ENCODE data around the gene CADM2.
"Not testable (repeated sequence)": the region's sequence is repeated elsewhere in the genome, so short reads cannot be mapped to it uniquely, and the experiment has no call there.

The CADM2 gene

DNA sequence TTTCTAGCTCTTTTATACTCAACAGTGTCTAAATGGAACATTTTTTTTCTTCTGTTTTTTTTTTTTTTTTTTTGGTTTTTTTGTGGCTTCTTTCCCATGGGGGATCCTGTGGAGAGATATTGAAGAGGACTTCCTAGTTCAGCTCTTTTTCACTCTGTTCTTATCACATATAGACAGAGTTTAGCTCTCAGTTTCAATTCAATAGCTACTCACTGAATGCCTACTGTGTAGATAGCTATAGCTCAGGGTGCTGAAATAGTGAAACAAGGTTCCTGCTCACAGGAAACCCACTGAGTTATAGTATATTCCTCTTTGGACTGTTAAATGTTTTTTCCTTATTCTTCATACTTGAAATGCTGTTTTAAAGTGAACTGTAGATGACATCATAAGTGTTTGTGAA, 918.8 kb downstream of the CADM2 start:
- in situ Hi-C loops (cut with MboI; ENCODE audit: low sequenced_read_pairs): no loop called here

DNA sequence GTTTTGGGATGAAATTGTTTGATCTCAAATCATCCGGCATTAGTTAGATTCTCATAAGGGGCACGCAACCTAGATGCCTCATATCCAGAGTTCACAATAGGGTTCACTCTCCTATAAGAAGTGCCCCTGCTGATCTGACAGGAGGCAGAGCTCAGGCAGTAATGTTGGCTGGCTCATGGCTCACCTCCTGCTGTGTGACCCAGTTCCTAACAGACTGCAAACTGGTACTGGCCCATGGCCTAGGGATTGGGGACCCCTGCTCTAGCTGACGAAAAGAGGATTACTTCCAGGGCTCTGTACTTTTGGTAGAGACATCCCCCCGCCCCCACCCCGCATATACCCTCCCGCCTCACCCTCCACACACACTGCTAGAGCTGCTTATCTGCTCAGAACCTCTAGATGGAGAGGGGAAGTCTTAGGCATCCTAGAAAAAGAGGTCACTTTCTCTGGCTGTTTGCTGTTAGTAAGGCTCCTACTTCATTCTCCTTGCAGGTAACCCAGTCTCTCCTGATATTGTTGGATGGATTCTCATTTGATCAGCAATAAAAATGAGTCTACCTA, 923.1 kb downstream of the CADM2 start:
- in situ Hi-C loops (cut with MboI; ENCODE audit: low sequenced_read_pairs): no loop called here

- in situ Hi-C loops (cut with MboI; ENCODE audit: low sequenced_read_pairs): no loop called here
Measured at GRCh38 chr3:85890043-85890555, 931.3 kb downstream of the CADM2 start.

DNA sequence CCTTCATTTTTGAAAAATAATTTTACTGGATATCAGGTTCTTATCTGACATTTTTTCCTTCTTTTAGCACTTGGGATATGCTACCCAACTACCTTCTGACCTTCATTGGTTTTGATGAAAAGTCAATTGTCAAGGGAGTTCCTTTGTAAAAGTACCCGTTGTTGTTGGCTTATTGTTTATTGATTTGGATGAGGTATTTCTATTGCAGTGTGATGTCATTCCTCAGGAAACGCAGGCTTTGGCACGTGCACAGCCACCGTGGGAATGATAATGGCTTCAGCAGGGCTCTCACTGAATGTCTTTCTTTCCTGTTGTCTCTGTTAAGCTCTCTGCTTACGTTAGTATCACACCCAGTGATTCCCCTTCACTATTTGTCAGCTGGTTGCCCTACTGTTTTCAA, 944.6 kb downstream of the CADM2 start:
- in situ Hi-C loops (cut with MboI; ENCODE audit: low sequenced_read_pairs): no loop called here

DNA sequence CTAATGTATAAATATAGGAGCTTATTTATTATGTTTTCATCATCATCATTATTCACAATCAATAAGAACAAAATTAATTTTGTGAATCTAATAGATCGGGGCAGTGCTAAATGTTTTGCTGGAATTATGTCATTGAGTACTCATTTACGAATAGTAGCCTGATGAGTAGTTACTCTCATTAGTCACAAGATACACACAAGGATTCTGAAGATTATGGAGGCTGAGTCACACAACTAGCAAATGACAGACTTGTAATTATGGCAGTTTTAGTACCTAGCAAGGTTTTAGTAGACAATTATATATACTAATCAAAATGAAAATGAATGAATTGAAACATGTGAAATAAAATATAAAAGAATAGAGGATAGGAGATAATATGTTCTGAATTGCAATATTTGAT, 954.2 kb downstream of the CADM2 start:
- in situ Hi-C loops (cut with MboI; ENCODE audit: low sequenced_read_pairs): no loop called here

DNA sequence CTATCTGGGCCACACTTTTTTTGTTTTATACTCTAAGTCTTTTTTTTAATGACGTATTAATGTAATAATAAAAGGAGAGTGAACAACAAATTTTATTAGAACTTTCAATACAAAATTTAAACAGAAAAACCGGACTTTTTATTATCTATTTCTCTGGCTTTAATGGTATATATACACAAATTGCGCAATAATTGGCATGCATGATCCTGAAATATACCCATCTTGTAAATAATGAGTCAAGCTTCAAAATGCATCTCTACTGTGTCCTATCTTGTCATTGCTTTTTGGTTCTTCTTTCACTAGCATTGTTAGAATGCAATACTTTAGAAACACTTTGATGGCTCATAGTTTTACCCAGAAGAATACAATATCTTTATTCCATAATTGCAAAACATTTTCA, 963.6 kb downstream of the CADM2 start:
- in situ Hi-C loops (cut with MboI; ENCODE audit: low sequenced_read_pairs): no loop called here

DNA sequence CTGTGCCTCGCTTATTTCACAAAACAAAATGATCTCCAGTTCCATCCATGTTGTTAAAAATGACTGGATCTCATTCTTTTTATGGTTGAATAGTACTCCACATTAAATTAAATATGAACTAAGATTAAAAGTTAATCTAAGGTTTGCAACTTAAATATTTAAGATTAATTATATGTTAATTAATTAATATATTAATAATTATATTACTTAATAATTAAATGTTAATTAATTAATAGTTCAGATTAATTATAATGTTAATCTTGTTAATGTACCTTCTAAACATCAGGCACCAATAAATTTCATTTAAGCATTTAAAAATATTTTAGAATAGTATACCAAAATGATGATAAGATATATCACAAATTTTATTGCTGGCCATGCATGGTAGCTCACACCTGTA, 971.9 kb downstream of the CADM2 start:
- in situ Hi-C loops (cut with MboI; ENCODE audit: low sequenced_read_pairs): no loop called here

GRCh38 chr3:85933326-85933725, 974.5 kb downstream of the CADM2 start:
- in situ Hi-C loops (cut with MboI; ENCODE audit: low sequenced_read_pairs): no loop called here

DNA sequence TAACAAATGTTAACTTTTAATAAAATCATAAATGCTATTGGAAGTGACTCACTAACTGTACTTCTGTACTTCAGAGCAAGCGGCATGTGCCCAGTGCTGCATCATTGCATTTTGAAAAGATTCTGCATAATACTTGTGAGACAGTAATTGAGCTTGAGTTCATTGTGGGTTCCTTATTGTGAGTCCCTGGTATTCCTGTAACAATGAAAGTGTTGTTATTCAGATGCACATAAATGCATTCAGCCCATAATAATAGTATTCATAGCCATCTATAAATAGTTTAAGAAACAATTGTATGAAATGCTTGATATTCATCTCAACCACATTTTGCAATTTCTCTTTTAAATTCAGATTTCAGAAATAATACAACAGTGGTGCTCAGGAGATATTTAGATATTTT, 976.4 kb downstream of the CADM2 start:
- in situ Hi-C loops (cut with MboI; ENCODE audit: low sequenced_read_pairs): no loop called here

DNA sequence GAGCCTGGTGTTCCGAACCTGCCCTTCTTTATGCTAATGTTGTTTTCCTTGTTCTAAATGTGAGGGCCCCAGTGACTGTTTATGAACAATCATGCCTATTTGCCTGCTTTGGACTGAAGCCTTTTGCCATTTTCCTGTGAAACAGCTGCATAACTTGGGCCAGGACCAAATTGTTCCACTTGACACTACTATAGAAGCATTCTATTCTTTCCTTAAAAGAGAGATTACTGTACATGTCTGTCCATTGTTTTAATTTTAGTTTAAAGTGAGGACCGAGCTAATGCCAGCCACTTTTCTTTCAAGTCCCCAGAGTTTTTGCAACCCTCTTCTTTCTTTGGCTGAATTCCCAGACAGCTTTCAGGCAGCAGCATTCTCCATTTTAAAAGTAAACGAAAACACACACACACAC, 980.3 kb downstream of the CADM2 start:
- in situ Hi-C loops (cut with MboI; ENCODE audit: low sequenced_read_pairs): no loop called here

DNA sequence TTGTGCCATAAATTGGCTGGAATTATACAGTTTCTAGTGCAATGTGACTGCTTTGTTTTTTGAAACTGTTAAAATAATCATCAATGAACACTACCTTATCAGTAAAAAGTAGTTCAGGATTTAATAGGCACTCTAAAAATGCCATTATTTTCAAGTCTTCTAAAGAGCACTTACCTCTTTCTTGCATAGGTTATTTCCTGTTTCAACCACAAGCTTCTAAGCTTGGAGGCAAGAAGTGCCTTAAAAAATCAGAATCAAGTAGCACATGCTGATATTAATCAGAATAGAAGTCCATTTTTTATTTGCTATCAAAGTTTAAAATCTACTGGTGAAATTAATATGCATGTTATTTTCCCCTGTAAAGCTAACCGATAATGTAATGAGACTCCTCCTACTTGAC, 991.6 kb downstream of the CADM2 start:
- in situ Hi-C loops (cut with MboI; ENCODE audit: low sequenced_read_pairs): no loop called here

DNA sequence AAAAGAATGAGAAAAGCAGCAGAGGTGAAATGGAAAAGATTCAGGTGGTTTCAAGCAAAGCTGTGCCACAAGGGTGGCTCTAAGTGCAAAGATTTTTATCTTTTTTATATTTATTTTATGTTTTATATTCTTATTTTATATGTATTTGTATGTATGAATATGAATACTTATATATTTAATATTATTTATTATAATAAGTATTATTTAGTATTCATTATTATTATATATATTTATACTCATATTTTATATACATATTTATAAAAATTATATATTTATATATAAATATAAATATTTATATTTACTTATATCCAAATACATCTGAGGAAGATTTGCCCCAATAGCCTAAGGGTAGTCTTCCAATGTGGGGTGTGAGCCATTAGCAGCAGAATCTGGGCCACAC, 1002.0 kb downstream of the CADM2 start:
- in situ Hi-C loops (cut with MboI; ENCODE audit: low sequenced_read_pairs): no loop called here

GRCh38 chr3:85977615-85978338, 1019.0 kb downstream of the CADM2 start:
- in situ Hi-C loops (cut with MboI; ENCODE audit: low sequenced_read_pairs): no loop called here

DNA sequence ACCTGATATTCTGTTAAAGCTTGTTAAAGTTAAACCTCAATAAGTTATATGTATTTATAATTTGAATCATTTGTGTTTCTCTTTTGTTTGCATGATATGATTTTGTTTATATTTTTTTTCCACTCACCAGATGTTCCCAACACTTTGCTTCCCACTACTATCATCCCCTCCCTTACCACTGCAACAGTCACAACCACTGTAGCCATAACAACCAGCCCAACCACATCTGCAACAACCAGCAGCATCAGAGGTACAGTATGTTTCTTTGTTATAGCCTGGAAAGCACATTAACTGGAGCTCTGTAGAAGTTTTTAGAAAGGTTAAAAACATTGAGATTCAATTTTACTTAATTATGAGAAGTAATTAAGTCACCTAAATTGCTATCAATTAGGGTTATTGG, 1020.2 kb downstream of the CADM2 start:
- in situ Hi-C loops (cut with MboI; ENCODE audit: low sequenced_read_pairs): no loop called here

DNA sequence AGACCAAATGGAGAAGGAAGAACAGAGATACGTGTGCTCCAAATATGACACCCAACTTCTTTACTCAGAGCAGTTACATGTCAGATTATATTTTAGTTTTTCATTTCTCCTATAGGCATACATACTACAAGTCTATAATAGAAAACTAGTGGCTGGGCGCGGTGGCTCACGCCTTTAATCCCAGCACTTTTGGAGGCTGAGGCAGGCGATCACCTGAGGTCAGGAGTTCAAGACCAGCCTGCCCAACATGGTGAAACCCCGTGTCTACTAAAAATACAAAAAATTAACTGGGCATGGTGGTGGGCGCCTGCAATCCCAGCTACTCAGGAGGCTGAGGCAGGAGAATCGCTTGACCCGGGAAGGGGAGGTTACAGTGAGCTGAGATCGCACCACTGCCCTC, 1030.8 kb downstream of the CADM2 start:
- in situ Hi-C loops (cut with MboI; ENCODE audit: low sequenced_read_pairs): not testable (repeated sequence)

DNA sequence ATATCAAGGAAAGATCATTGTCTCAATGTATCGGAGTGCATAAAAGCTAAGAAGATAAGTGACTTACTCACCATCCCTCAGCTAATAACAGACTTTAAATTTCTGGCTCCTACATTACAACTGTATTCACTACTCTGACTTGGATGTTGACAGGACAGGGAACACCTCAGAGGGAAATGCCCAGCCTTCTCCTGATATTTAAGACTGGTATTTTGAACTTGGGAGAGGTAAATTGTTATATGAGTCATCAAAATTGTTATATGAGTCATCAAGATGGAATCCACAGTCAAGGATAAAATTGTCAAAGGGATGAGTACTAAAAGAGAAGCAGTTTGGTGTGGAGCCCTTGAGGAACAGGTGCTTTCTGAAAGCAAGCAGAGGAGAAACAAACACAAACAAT, 1070.8 kb downstream of the CADM2 start:
- in situ Hi-C loops (cut with MboI; ENCODE audit: low sequenced_read_pairs): no loop called here

GRCh38 chr3:86037916-86038315, 1079.1 kb downstream of the CADM2 start:
- in situ Hi-C loops (cut with MboI; ENCODE audit: low sequenced_read_pairs): no loop called here

GRCh38 chr3:86046436-86047136, 1087.8 kb downstream of the CADM2 start:
- in situ Hi-C loops (cut with MboI; ENCODE audit: low sequenced_read_pairs): no loop called here

DNA sequence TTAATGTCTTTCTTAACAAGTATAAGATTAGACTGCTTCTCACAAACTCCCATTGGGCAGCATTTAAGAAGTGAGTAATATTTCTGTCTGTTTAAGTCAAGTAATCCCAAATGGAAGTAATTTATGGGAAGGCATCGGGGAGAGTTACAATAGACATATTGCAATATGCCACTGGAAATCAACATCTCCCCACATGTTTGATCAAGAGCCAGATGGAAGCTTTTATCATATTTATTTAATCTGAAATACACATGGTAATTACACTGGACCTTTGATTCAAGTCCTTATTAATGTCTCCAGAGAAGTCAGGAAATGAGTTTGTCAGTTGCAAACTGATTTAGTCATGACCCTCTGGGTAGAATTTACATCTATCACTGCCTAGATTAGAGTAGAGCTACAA, 1088.4 kb downstream of the CADM2 start:
- in situ Hi-C loops (cut with MboI; ENCODE audit: low sequenced_read_pairs): no loop called here

GRCh38 chr3:86051058-86051457, 1092.3 kb downstream of the CADM2 start:
- in situ Hi-C loops (cut with MboI; ENCODE audit: low sequenced_read_pairs): no loop called here

GRCh38 chr3:86056032-86056431, 1097.2 kb downstream of the CADM2 start:
- in situ Hi-C loops (cut with MboI; ENCODE audit: low sequenced_read_pairs): no loop called here

DNA sequence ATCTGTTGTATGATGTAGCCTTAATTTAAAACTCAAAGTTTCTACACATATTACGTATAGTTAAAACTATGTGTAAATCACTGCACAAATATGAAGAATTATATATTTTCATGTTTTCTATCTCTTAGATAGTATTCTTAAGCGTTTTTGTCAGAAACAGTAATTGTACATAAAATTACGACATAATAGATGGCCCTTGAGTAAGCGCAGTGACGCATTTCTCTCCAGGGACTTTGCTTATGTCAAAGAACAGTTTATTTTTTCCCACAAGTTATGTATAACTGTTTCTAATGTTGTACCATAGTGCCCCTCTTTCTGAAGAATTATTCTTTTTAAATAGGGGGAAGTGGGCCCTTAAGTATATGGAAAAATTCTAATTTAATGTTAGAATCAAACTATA, 1098.2 kb downstream of the CADM2 start:
- in situ Hi-C loops (cut with MboI; ENCODE audit: low sequenced_read_pairs): no loop called here
